ENCODE data around the gene TPH2.

TPH2 gene

GRCh38 chr12:72037006-72037795 lies 98.6 kb downstream of the TPH2 start:
- DNase-seq: no peak

- no peak for DNase-seq
These were observed 103.2 kb downstream of the TPH2 start for GRCh38 chr12:72041811-72042210.

DNA sequence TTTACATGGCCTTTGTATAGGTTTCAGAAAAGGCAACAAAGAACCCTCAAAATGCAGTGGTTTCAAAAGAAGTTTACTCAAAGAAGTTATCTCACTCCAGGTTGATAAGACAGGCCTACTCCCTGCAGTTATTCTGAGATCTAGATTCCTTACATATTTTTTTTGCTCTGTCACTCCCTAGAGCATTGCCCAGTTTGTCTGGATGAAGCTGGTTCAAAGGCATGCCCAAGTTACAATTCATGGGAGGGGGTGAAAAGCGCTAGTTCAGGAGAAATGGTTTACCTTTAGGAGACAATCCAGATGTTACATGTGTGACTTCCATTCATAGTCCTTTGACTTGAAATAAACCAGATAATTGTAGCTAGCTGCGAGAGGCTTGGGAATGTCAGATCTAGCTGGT lies 115.0 kb downstream of the TPH2 start:
- no peak for DNase-seq

DNA sequence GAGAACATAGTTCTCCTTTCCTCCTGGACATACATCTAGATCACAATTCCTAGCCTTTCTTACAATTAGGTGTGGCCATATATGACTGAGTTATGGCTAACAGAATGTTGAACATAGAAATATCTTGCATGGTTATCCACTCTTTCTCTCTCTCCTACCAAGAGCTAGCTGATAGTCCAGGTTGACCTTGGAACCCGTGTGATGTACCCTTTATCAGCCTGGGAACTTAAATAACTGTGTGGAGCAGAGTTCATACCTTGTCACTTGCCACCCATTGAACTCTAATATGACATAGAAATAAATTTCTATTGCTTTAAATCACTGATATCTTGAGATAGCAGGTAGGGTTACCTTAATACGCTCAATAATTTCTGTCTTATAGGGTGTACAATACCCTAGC lies 115.9 kb downstream of the TPH2 start:
- DNase-seq: no peak

DNA sequence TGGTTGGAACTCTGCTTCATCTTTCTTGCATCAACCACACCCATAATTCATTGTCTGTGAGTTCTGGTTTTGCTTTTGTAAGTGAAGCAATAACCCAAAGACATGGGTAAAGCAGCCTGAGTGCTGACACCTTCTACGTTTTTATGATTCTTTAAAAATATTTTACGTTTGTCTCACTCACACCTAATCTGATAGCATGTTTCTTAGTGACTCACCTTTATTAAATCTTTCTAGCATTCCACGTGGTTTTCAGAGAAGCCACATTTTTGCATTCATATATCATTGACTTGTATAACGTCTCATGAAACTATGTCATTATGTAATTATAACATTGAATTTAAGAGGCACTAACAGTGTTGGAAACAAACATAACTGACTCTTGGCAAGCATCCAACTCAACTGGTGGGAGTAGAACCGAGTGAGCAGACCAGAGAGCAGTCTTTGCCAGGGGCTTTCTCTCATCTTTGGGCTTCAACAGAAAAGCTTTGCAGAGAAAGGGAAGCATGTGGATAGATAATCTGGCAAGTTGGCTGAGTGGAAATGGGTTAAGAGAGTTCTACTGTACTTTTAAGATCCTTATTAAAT lies 118.8 kb downstream of the TPH2 start:
- DNase-seq: no peak

DNA sequence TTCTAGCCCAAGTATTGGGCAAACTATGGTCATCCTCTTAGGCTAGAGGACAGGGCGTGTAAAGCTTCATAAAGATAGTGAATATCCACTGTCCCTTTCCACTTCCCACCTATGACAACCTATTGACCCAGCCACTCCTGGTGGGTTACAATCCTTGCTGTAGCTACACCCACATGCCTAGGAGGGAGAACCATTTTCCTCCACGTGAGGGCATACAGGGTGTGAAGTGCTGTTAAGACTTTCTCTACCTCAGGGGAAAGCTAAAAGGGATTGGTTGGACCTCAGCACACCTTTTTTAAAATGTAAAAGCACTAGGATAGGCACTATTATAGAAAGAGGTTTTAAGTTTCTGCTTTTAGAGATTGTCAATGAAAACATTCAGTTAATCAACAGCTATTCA lies 124.4 kb downstream of the TPH2 start:
- DNase-seq: no peak

GRCh38 chr12:72071030-72071429 lies 132.4 kb downstream of the TPH2 start:
- no peak for DNase-seq

- DNase-seq: no peak
These were observed 134.1 kb downstream of the TPH2 start for GRCh38 chr12:72072592-72073212.

GRCh38 chr12:72074065-72074464 lies 135.4 kb downstream of the TPH2 start:
- no peak for DNase-seq

GRCh38 chr12:72074956-72075355 lies 136.3 kb downstream of the TPH2 start:
- DNase-seq: no peak

DNA sequence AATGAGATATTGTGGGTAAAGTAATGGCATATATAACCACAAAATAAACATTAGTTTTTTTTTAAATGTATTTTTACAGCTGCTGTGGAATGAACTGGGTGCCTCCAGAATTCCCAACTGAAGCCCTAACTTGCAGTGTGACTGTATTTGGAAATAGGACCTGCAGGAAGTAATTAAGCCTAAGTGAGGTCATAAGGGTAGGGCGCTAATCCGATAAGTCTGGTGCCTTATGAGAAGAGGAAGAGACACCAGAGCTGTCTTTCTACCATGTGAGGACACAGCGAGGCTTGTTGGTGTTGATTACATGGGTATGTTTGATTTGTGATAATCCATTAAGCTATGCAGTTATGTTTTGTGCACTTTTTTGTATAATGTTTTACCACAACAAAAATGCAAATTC lies 136.8 kb downstream of the TPH2 start:
- DNase-seq: no peak

GRCh38 chr12:72075891-72076557 lies 137.4 kb downstream of the TPH2 start:
- DNase-seq: no peak

DNA sequence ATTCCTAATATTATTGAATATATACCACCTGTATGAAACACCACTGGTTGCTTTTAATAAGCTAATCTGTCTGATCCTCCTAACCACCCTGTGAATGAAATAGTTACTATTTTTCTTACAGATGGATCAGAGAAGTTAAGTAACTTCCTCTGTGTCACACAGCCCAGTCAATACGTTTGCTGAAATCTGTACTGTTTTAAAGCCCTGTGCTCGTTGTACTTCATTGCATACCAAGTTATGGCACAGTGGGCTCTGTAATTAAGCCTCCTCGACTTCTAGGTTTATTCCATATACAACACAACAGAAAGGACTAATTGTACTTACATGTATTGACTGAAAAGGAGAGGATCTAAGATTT lies 137.9 kb downstream of the TPH2 start:
- DNase-seq: no peak

GRCh38 chr12:72077111-72077820 lies 138.6 kb downstream of the TPH2 start:
- DNase-seq: no peak

- DNase-seq: no peak
These were observed 143.1 kb downstream of the TPH2 start for GRCh38 chr12:72081777-72082176.
